Hematopoietic multipotent progenitor cell treated with erythropoietin and hydrocortisone succinate and interleukin-3 and kit ligand, for 15 days (in vitro differentiated cells): Measurements from ENCODE around the gene SEZ6.

Source experiments
- DNase-seq: peaks from one replicate; pipeline ENCODE4 v3.0.0-alpha.2; 2015; ENCODE audit warnings: low spot score

SEZ6 gene

GRCh38 chr17:29005936-29006511 is at the start of gene SEZ6:
SEZ6 (minus strand) TSS chr17:29006033; CDS start chr17:29005869, 164 bp downstream.
- no peak for DNase-seq

- DNase-seq = no peak
Measured at GRCh38 chr17:29054835-29055234, 49.0 kb upstream of the SEZ6 start.

GRCh38 chr17:29051731-29052130 is 45.9 kb upstream of the SEZ6 start:
- no peak for DNase-seq

- DNase-seq = no peak
Measured at GRCh38 chr17:29051194-29051593, 45.4 kb upstream of the SEZ6 start.

GRCh38 chr17:29050176-29050575 is 44.3 kb upstream of the SEZ6 start:
- DNase-seq = no peak

GRCh38 chr17:29049541-29050145 is 43.8 kb upstream of the SEZ6 start:
- no peak for DNase-seq

GRCh38 chr17:29048440-29049368 is 42.9 kb upstream of the SEZ6 start:
- no peak for DNase-seq

GRCh38 chr17:29046473-29046839 is 40.6 kb upstream of the SEZ6 start:
- DNase-seq = no peak

- no peak for DNase-seq
Measured at GRCh38 chr17:29045734-29046472, 40.1 kb upstream of the SEZ6 start.

- DNase-seq = no peak
Measured at GRCh38 chr17:29045026-29045425, 39.2 kb upstream of the SEZ6 start.

- DNase-seq = no peak
Measured at GRCh38 chr17:29043539-29044145, 37.8 kb upstream of the SEZ6 start.

- no peak for DNase-seq
Measured at GRCh38 chr17:29042679-29043538, 37.1 kb upstream of the SEZ6 start, which contains the start of gene PIPOX. PIPOX (plus strand) TSS chr17:29043141; CDS start chr17:29043226, 85 bp downstream.

GRCh38 chr17:29042026-29042678 is 36.3 kb upstream of the SEZ6 start:
- no peak for DNase-seq

GRCh38 chr17:29041571-29041970 is 35.7 kb upstream of the SEZ6 start:
- no peak for DNase-seq

GRCh38 chr17:29041091-29041490 is 35.3 kb upstream of the SEZ6 start:
- DNase-seq = no peak

GRCh38 chr17:29039764-29040598 is 34.1 kb upstream of the SEZ6 start:
- no peak for DNase-seq

- no peak for DNase-seq
Measured at GRCh38 chr17:29038085-29038795, 32.4 kb upstream of the SEZ6 start.

- no peak for DNase-seq
Measured at GRCh38 chr17:29037739-29038084, 31.9 kb upstream of the SEZ6 start.

- DNase-seq = no peak
Measured at GRCh38 chr17:29036584-29036983, 30.8 kb upstream of the SEZ6 start.
